ENCODE data around the gene ADAMTSL1. TPM values are rescaled to one million over a fixed set of nuclear protein-coding genes. Genes with fewer than 3 reads are reported as not detected.

The ADAMTSL1 gene
- total and polyA plus RNA-seq, 2 of the 13 experiments (the other 11 are each of a cell fraction or from before 2014, with no cell fraction given) = not detected

DNA sequence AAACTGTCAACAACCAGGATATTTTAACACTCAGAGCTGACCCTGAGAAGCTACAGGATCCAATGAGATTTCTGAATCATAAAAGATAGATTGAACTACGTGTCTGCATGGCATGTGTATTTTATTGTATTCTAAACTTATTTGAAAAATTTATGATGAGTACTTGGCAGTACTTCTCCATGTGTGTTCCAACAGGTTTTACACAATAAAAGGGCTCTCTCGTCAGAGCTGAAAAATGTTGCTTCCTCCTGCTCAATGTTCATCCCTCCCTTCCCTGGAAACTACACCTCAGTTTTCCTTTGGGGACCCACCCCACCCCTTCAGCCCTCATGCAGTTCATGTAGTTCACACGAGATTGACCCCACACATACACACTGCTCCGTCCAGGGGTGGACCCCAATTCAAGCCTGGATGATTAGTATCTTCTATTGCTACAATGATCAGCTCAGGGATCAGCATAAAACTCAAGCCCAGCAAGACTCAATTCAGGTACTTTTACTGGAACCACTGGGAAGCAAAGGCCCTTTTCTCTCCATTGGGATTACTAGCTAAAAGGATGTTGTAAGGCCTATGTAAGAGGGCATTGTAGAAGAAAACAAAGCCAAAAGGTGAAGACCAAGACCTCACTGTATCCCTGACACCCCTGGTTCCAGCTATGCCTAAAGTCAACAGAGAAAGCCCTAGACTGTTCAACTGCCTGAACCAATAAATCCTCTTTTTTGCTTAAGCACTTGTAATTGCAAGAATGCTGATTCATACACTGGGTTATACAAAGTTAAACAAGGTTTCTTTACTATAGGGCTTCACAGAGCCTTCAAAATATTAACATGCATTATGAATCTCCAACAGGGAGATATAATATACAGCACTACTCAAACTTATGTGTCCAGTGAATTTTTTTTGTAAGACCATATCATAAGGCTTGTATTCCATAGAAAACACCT lies 446.5 kb downstream of the ADAMTSL1 start:
- Histone ChIP-seq H2AFZ (ENCODE audit: low read length) (no peak overlapping the region), H3K4me2 (ENCODE audit: low read depth, low read length) (no peak overlapping the region), H3K9me3 (ENCODE audit: low read length) (no peaks in the 10 kb centered on the region), H3K79me2 (ENCODE audit: insufficient read depth, low read length) (no peaks in the 10 kb centered on the region), H3K9ac (ENCODE audit: insufficient read depth, low read depth, low read length) (no peak overlapping the region), H3K36me3 (replicated peaks in 1 of 2; ENCODE audit: control insufficient read depth in 1 of 2, insufficient read depth in 2 of 2, low read length in 2 of 2) (no peaks in the 10 kb centered on the region), H3K27me3 (ENCODE audit: control insufficient read depth in 1 of 2, insufficient read depth in 2 of 2, low read length in 2 of 2) (peaks cover 1 to 15% of the 10 kb centered on the region in 2 experiments; a peak in 1 of 5 replicates), H3K27ac (ENCODE audit: extremely low read length, insufficient read depth, low read length) (no peak overlapping the region), H3K4me1 (ENCODE audit: insufficient read depth, low read length) (no peaks in the 10 kb centered on the region), H3K4me3 (replicated peaks in 1 of 3; ENCODE audit: insufficient read depth in 1 of 3, low read depth in 2 of 3, low read length in 3 of 3) (no peak overlapping the region), H4K20me1 (ENCODE audit: insufficient read depth, low read length) (no peaks in the 10 kb centered on the region)
- ATAC-seq (no peak), DNase-seq (ENCODE audit: low spot score) (no peak), FAIRE-seq (no peak)
- 5% methylated on average over 4 of the region's 4 CpGs for WGBS (ENCODE audit: low lambda C conversion rate)
- intact Hi-C loops (cut with micrococcal nuclease; ENCODE audit: unreplicated experiment) = no loop called here
- CTCF ChIA-PET (ENCODE audit: low intra/inter-chr PET ratio, low total read pairs) = no interaction called here
- TF ChIP-seq ZNF556 (CRISPR knock-in tag; IDR thresholded peaks at IDR 0.05; ENCODE audit: borderline replicate concordance) = no peak
- TF ChIP-seq PHB2 (IDR thresholded peaks at IDR 0.05; ENCODE audit: partially characterized antibody) = no peak
- TF ChIP-seq ZNF768 (CRISPR knock-in tag; IDR thresholded peaks at IDR 0.05) = no peak
- TF ChIP-seq CENPBD1 (CRISPR knock-in tag; IDR thresholded peaks at IDR 0.05; ENCODE audit: borderline replicate concordance, low read depth) = no peak
- no TSS peak for BruUV-seq (replicated peaks)
- in situ Hi-C loops (cut with HindIII; ENCODE audit: extremely low pct_ligation_motif_present, low pct_unique_long_range_greater_than_20kb) = no loop called here
- POLR2A ChIA-PET = no interaction called here

GRCh38 chr9:18921366-18922075 lies 447.6 kb downstream of the ADAMTSL1 start:
- FAIRE-seq = no peak
- in situ Hi-C loops (cut with HindIII; ENCODE audit: extremely low pct_ligation_motif_present, low pct_unique_long_range_greater_than_20kb) = no loop called here

More at GRCh38 chr9:18921366-18922075, 447.6 kb downstream of the ADAMTSL1 start:
- no peaks in the 10 kb centered on the region for H3K79me2 ChIP-seq (ENCODE audit: insufficient read depth, low read length)
- no peak overlapping the region for H2AFZ ChIP-seq (ENCODE audit: low read length)
- no peaks in the 10 kb centered on the region for H4K20me1 ChIP-seq (ENCODE audit: insufficient read depth, low read length)
- no peak overlapping the region for H3K27ac ChIP-seq (ENCODE audit: extremely low read length, insufficient read depth, low read length)
- ATAC-seq (no peak), DNase-seq (ENCODE audit: low spot score) (no peak)
- no peak overlapping the region for H3K4me2 ChIP-seq (ENCODE audit: low read depth, low read length)
- POLR2A ChIA-PET = no interaction called here
- H3K4me1 ChIP-seq (ENCODE audit: insufficient read depth, low read length) = no peaks in the 10 kb centered on the region
- H3K9ac ChIP-seq (ENCODE audit: insufficient read depth, low read depth, low read length) = no peak overlapping the region
- H3K27me3 ChIP-seq (ENCODE audit: control insufficient read depth in 1 of 2, insufficient read depth in 2 of 2, low read length in 2 of 2) = peaks cover 1 to 15% of the 10 kb centered on the region in 2 experiments; a peak in 1 of 5 replicates
- no peaks in the 10 kb centered on the region for H3K36me3 ChIP-seq (replicated peaks in 1 of 2; ENCODE audit: control insufficient read depth in 1 of 2, insufficient read depth in 2 of 2, low read length in 2 of 2)
- TF ChIP-seq RBAK (CRISPR knock-in tag; IDR thresholded peaks at IDR 0.05) (no peak), FOXK2 (IDR thresholded peaks at IDR 0.05) (no peak), ZNF333 (CRISPR knock-in tag; IDR thresholded peaks at IDR 0.05; ENCODE audit: borderline replicate concordance) (no peak), MED1 (CRISPR knock-in tag; IDR thresholded peaks at IDR 0.05) (no peak), LCORL (IDR thresholded peaks at IDR 0.05) (no peak), LCORL (CRISPR knock-in tag; IDR thresholded peaks at IDR 0.05) (no peak)
- no peaks in the 10 kb centered on the region for H3K9me3 ChIP-seq (ENCODE audit: low read length)
- BruUV-seq (replicated peaks) = no TSS peak
- whole genome bisulfite sequencing (ENCODE audit: low lambda C conversion rate) = 33% methylated on average over 7 of the region's 7 CpGs
- H3K4me3 ChIP-seq (replicated peaks in 1 of 3; ENCODE audit: insufficient read depth in 1 of 3, low read depth in 2 of 3, low read length in 3 of 3) = no peak overlapping the region
- CTCF ChIA-PET (ENCODE audit: low intra/inter-chr PET ratio, low total read pairs) = no interaction called here
- intact Hi-C loops (cut with micrococcal nuclease; ENCODE audit: unreplicated experiment) = no loop called here

Data from HepG2 (cell line).